NK-92 (cell line): ENCODE data around the gene SMYD3.

ENCODE experiments used
- DNase-seq: peaks from one replicate; lab custom pipeline; 2025; ENCODE audit not compliant: unreplicated experiment; lab: John Stamatoyannopoulos, UW

SMYD3 gene

DNA sequence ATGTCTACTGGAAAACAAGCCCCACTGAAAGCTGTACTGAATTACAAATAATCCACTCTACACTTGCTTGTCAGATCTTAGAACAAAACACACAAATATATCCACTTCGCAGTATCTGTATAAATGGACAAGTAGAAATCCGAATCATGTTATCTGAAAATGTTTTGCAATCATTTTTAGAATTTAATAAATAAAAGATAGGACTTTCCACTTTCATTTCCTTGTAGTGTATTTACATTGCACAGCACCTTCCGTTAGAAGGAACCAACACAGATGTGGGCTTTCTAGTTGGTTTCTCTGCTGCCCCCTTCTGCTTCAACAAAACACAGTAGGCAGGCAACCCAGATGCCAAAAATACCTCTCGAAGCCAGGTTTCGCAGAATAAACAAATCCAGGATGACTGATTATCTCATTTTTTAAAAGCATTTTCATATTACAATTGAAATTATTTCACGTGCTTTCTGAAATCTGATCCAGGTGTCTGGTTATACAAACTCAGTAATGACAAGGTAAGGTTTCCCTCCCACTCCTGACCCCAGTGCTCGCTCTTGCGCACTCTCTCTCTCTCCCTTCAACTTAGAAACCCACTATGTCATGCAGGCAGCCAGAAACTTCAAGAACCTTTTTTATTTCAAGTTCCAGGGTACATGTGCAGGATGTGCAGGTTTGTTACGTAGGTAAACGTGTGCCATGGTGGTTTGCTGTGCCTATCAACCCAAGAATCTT lies 389.9 kb downstream of the SMYD3 start:
- DNase-seq, result no peak

DNA sequence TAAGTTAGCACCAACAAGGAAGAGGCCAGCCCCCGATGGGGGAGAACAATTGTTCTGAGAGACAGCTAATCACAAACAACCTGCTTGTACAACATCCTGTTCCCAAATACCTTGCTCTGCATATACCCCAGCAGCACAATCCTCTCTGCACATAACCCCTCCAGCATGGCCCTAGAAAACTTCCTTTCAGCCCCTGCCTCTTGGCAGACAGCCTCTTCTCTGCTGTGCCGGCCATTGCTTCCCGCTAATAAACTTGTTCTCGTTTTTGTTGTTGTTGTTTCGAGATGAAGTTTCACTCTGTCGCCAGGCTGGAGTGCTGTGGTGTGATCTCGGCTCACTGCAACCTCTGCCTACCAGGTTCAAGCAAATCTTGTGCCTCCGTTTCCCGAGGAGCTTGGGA lies 392.7 kb downstream of the SMYD3 start:
- DNase-seq, result no peak

DNA sequence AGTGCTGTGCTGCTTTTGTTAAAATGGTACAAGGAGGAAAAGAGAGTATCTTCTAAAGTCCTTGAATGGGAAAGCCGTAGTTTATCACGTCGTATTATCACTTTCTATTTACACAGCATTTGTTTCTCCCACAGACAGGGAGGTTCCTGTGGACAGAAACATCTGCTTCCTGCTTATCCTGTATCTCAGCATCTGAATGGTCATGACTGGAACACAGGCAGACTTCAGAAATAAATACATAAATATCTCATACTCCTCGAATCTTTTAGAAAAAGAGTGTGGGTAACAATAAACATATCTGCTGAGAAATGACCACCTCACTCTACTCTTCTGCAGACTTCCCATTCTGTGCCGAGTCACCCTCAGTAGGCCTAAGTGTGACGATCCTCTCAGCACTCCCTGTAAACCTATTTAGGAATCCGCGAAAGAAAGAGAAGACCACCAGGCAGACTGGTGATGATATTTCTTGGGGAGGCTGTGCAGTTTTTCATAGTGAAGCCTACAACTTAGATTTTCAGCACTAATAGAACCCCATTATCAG lies 393.5 kb downstream of the SMYD3 start:
- no peak for DNase-seq

DNA sequence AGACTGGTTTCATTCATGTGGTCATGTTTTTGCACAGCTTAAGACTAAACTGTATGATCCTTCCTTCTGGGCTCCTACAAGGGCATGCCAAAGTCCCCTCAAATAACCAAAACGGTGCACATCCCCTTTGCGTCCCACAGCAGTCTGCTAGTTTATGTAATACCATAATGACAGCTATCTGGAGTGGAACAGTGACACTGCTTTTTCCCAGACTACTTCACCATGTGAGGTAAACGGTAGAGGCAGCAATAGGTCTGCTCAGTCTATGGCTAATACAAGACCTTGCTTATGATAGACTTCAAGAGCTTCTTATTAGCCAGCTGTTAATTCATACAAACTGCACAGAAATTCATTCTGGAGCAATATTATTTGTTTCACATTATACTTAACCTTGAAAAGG lies 395.5 kb downstream of the SMYD3 start:
- DNase-seq, result no peak

DNA sequence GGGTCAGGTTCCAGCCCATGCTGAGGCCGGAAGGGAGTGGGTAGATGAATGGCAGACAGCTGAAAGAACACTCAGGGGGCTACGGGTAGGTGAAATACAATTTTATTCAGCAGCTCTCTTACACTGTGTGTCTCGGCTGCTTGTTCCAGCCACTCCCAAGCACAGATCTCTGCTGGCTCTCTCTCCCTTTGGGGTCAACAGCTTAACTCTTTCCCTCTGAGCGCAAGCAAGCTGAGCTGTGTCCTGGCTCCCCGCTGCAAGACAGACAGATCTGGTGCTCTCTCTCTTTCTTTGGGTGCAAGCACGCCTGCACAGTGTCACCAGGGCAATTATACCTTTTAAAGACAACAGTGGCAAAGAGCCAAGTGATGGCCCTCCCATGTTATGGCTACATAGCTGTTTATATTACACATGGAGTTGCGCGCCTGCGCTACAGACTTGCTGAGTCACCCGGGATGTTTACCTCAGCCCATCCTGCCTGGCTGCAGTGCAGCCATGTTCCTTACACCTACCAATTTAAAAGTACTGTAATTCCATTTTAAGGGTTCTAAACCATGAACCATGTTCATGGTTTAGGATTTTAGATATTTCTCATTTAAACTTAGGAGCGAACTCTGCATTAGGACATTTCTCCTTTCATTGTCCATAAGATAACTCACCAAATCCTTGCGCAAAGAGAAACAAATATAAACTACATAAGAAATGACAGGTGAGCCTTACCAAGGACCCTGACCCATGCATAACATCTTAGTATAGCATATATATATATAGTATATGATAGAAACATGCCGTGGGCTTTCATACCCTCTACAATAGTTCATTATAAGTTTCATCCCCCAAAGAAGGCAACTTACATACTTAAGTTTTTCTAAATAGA lies 396.5 kb downstream of the SMYD3 start:
- no peak for DNase-seq

DNA sequence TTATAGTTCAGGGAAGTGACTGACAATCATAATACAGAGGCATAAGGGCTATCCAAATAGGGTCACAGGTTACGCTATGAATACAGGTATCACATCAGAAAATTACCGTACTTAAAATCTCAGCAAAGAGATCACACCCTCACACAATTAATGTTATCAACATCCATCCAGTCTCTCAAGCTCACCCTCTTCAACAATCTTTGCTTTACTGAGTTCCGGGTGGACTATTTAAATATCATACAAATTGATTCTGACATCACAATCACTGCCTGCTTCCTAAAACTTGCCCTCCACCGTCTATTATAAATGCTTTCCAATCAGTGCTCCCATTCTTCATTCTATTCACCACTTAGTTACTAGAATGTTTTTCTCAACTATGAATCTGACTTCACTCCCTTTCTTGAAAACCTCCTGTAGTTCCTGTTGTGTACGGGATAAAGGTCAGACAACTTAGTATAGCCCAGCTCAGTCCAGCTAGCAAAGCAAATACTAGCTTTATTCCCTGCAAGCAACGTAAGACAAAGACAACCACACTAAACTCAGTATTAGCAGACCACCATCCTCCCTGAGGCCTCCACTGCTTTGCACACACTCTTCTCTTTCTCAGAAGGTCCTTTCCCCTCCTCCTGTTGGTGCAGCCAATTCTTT lies 398.7 kb downstream of the SMYD3 start:
- DNase-seq, result no peak

DNA sequence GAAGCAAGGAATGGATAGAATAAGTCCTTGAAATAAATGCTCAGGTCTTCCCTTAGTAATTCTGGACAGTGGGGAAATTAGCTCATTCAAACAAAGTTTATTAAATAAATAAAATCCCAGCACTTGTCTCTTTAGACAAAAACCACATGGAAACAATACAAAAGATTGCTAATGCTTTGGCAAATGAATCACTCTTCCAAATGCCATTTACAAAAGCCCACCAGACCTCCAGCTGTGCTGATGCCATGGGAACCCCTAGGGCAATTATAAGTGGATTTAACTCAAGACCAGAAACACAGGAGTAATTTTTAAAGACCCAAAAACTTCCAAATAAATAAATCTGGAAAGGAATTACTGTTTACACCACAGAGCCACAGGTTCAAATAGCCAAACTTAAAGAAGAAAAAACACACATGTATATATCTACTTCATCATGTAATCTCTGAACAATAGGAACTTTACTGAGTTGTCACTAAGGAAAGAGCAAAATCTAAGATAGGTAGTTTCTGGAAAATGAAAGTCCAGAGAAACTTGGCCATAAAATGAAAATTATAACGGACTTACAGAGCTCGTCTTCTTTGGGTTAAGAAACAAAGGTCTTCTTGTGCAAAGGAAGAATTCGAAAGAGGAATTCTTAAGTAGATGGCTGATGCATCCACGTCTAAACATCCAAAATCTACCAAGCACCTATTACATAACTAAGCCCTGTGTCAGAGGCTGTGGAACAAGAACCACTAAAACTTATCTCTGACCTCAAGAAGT lies 399.4 kb downstream of the SMYD3 start:
- DNase-seq, result no peak

DNA sequence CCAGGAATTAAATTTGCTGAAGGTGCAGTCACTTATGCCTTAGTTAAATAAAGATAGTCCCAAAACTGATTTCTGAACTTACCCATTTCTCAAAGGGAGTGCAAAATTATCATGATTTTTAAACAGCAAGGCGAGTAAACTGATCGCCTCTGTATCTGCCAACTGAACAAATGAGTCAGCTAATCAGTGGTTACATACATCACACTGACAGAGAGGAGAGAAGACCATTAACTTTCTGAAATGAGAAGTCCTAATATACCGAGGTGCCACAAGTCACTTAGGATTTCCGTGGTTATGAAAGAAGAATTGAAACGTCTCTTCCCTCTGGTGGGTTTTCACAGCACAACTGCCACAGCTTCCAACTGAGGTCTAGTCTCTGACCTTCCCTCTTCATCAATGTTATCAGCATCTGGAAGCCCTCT lies 400.7 kb downstream of the SMYD3 start:
- DNase-seq, result no peak

DNA sequence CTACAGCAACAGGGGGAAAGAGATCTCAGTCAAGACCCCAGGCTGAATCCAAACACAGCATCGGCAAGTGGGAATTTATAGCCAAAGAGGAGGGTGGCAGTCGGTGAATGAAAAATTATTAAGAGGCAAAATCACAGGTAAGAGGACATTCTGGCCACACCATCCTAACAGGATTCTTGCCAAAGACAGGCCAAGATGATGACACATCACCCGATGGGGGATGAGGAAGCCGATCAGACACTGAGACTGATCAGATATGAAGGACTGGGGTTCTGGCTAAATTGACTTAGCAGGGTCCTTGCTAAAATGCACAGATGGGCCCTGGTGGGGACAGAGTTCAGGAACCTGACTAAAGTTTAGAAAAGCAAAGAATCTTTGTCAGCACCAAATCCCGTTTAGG lies 402.2 kb downstream of the SMYD3 start:
- no peak for DNase-seq

DNA sequence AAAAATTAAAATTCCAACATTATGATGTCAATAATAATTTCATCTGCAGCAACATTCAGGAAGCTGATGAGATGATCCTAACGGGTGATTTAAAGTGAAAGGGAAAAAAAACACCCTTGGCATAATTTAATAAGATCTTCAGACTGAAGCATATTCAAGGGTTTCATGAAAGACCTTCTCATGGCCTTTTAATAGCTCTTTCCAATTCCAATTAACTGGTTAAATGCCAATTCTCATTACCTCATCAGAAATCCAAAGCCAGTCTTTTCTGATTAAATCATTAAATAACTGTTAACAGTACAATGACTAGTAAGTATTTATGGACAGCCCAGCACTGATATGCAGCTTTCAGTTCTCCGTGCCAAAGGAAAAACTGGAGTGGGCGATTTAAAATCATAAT lies 407.5 kb downstream of the SMYD3 start:
- no peak for DNase-seq

DNA sequence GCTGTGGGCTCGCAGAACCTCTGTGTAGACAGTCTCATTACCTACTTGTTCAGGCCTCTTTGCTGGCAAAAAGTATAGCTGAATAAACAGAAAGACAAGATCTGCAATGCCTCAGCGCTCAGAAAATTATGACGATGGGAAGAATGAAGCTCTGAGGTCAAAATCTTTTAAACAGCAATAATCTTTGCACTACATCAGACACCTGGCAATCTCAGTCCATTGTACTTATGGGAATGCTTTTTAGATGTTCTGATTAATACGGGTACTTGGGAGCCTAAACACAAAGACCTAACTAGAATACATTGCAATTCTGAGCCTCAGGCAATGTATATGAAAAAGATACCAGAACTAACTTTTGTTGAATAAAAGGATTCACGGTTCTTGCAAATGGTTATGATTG lies 410.7 kb downstream of the SMYD3 start:
- DNase-seq, result no peak

DNA sequence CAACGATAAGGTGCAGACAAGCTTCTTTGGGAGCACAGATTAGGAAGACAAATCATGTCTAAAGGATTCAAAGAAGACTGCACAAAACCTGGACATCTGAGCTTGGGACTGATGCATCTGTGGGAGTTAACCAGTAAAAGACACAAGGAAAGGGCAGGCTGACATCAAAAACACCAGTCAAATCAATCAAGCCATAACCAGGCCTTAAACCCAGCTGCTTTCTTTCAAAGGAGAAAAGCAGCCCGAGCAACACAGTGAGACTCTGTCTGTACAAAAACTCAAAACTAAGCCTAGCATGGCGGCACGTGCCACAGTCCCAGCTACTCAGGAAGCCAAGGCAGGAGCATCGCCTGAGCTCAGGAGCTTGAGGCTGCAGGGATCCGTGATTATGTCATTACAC lies 411.6 kb downstream of the SMYD3 start:
- no peak for DNase-seq

DNA sequence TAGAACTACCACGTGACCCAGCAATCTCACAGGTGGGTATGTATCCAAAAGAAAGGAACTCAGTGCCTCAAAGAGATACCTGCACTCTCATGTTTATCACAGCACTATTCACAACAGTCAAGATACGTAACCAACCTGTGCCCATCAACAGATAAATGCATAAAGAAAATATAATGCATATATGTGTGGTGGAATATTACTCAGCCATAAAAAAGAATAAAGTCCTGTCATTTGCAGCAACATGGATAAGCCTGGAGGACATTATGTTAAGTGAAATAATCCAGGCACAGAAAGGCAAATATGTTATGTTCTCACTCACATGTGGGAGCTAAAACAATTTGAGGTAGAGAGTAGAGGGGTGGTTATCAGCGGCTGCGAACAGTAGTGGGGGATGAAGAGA lies 413.8 kb downstream of the SMYD3 start:
- DNase-seq, result no peak

DNA sequence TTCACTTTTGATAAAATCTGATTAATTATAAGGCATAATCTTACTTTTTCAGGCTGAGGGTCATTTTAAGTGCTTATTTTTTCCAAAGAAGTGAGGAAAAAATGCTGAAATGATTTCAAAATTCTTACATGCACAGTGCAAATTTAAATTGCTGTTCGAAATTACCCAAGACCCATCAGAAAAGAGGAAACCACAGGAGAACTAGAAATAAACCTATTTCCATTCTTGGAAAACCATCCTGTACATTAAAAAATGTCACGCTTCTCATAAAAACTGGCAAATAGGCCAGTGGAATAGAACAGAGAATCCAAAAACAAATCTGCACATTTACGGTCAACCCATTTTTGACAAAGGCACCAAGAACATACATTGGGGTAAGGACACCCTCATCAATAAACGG lies 414.9 kb downstream of the SMYD3 start:
- no peak for DNase-seq

DNA sequence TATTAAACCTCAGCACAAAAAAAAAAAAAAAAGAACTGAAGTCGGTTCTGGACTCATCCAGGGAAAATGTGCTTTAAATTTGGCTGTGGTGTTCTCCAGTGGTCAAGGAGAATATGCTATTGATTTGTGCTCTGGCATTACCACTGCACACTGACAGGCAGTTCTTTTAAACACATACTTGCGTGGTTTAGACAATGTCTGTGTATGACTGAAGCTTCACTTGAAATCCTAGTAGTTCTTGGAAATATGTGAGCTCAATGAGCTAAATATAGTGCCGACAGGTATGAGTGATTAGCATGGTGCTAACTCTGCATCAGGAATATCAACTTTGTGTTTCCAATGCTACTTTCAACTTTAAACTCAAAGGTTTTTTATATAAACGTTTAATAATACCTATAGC lies 415.6 kb downstream of the SMYD3 start:
- DNase-seq, result no peak

DNA sequence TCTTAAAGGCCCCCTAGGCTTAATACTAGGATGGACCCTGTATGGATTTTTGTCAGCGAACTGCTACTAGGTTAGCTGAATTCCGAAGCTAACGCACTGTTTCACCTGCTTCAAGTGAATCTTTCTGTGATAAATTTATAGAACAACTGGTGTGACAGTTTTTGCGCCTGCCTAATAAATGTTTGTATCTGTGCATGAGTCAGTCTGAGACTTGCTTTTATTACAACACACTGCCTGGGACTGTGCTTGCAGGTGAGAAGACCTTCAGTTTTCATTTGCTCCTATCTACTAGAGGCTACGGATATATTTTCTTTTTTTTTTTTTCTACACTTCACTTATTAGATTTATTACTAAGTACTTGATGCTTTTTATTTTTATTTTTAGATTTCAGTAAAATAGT lies 420.9 kb downstream of the SMYD3 start:
- no peak for DNase-seq

DNA sequence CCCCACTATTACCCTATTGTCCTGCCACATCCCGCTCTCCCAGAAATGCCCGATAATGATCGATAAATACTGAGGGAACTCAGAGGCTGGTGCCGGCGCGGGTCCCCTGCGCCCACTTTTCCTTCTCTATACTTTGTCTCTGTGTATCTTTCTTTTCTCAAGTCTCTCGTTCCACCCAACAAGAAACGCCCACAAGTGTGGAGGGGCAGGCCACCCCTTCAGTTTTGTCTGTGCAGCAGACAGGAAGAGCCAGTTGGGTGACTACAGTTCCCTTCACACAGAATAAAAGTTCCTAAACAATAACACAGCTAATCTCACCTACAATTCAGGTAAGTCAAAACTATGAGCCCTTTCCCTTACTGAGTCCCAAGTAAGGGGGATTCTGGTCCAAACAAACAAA lies 423.7 kb downstream of the SMYD3 start:
- no peak for DNase-seq

DNA sequence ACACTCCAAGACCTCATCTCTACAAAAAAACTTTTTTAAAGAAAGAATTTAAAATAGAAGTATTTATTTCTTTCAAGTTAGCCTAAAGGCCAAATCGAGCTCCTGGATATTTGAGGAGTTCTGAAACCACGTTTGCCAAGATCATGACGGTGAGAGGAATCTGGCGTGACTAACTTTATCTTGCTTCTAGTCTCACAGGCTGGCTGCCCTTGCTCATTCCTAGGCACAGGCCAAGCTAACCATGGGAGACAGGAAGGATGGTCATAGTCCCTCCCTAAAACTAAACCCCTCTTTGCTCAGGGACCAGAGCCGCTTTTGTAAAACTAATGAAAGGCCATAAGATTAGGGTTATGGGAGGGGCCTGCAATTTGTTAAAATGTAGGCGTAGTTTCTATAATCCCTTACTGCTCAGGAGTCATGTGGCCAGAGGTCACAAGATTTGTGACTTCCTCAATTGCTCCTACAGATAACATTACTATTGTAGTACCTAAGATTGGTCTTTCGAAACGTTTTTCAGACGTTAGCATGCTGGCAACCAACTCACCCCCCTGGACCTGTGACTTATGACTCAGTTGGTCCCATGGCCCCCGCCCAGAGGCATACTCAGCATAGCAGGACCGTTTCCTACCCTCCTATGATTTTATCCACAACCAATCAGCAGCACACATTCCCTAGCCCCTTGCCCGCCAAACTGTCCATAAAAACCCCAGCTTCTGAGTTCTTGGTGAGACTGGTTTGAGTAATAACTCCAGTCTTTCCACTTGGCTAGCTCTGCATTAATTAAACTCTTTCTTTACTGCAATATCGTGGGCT lies 425.0 kb downstream of the SMYD3 start:
- DNase-seq, result no peak

DNA sequence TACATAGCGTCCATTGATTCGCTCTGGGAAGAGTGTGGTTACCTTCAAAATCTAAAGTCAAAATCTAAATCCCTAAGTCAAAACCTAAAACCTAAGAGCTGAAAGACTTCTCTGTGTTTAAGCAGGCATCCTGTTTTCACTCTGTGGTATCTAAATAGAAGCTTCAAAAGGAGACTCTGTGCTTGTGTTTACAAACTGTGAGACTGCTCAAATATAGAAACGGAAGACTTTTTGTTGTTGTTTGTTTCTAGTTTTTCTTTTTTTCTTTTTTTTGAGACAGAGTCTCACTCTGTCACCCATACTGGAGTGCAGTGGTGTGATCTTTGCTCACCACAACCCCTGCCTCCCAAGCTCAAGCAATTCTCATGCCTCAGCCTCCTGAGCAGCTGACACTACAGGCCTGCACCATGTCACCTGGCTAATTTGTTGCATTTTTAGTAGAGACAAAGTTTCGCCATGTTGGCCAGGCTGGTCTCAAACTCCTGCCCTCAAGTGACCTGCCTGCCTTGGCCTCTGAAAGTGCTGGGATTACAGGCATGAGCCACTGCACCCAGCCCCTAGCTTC lies 425.9 kb downstream of the SMYD3 start:
- no peak for DNase-seq

DNA sequence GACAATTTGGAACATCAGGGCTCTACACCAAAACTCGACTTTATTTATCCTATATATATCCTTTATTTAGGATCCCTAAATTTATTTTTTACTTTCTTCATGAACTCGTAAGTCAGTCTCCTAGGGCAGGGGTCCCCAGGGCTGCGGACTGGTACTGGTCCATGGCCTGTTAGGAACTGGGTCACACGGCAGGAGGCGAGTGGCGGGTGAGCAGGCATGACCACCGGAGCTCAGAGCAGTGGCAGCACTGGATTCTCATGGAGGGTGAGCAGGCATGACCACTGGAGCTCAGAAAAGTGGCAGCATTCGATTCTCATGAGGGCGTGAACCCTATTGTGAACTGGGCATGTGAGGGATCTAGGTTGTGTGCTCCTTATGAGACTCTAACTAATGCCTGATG lies 427.0 kb downstream of the SMYD3 start:
- DNase-seq, result no peak
